Osteocyte (in vitro differentiated cells): ENCODE data around the gene VSIG2. TPM values are rescaled to one million over a fixed set of nuclear protein-coding genes. Genes with fewer than 3 reads are reported as not detected.
A peak's percentile ranks its signal among the peaks of the same experiment; 100 is the strongest.

Source experiments
- DNase-seq: peaks from one replicate; pipeline ENCODE4 v3.0.0; 2021; ENCODE audit warnings: mixed read lengths; ENCODE audit not compliant: unreplicated experiment; ENCODE audit errors: extremely low spot score
- H3K27ac Mint-ChIP-seq: one replicate; pipeline ENCODE4 v1.8.0; 2021; ENCODE audit warnings: mild to moderate bottlenecking, mixed read lengths; ENCODE audit not compliant: unreplicated experiment
- H3K27me3 Mint-ChIP-seq: one replicate; pipeline ENCODE4 v1.8.0; 2021; ENCODE audit warnings: mixed read lengths; ENCODE audit not compliant: unreplicated experiment
- H3K36me3 Mint-ChIP-seq: one replicate; pipeline ENCODE4 v1.8.0; 2021; ENCODE audit warnings: mixed read lengths; ENCODE audit not compliant: unreplicated experiment
- H3K4me1 Mint-ChIP-seq: one replicate; pipeline ENCODE4 v1.8.0; 2021; ENCODE audit warnings: mixed read lengths; ENCODE audit not compliant: unreplicated experiment
- H3K4me3 Mint-ChIP-seq: one replicate; pipeline ENCODE4 v1.8.0; 2021; ENCODE audit warnings: mild to moderate bottlenecking, moderate library complexity, mixed read lengths; ENCODE audit not compliant: unreplicated experiment
- H3K9me3 Mint-ChIP-seq: one replicate; pipeline ENCODE4 v1.8.0; 2021; ENCODE audit warnings: mixed read lengths; ENCODE audit not compliant: unreplicated experiment
- CTCF ChIP-seq: fragments of 200-600 bp; sonication (generic); IDR thresholded peaks from 2 replicates; pipeline ENCODE4 v1.5.0; 2021; ENCODE audit warnings: antibody characterized with exemption, mild to moderate bottlenecking, moderate library complexity
- total RNA-seq: library from RNA; stranded (reverse); gene quantifications from 2 replicates; pipeline ENCODE4 v1.2.1, GENCODE V29; 2021

The VSIG2 gene
- total RNA-seq, 1 donor from 2014 or later: 0.30 TPM

GRCh38 chr11:124752471-124753102 lies 532 bp upstream of the VSIG2 start:
- Mint-ChIP-seq H3K4me3 (no peak overlapping the region), H3K36me3 (no peaks in the 10 kb centered on the region), H3K27ac (no peak overlapping the region), H3K27me3 (peaks cover 18% of the 10 kb centered on the region), H3K4me1 (peaks cover 7% of the 10 kb centered on the region), H3K9me3 (no peaks in the 10 kb centered on the region)
- no peak for TF ChIP-seq CTCF
- peak; percentile 42 for DNase-seq

- DNase-seq: no peak
- Mint-ChIP-seq H3K9me3 (no peaks in the 10 kb centered on the region), H3K27me3 (peaks cover 19% of the 10 kb centered on the region), H3K27ac (no peak overlapping the region), H3K4me1 (peaks cover 12% of the 10 kb centered on the region), H3K4me3 (no peak overlapping the region), H3K36me3 (no peaks in the 10 kb centered on the region)
- TF ChIP-seq CTCF: no peak
Observed at GRCh38 chr11:124751391-124751740, 689 bp downstream of the VSIG2 start.

GRCh38 chr11:124749912-124750311 lies 2.1 kb downstream of the VSIG2 start:
- DNase-seq: no peak
- no peak for TF ChIP-seq CTCF
- Mint-ChIP-seq H3K27me3 (peaks cover 24% of the 10 kb centered on the region), H3K9me3 (no peaks in the 10 kb centered on the region), H3K36me3 (no peaks in the 10 kb centered on the region), H3K27ac (no peak overlapping the region), H3K4me1 (peaks cover 15% of the 10 kb centered on the region), H3K4me3 (no peak overlapping the region)

- peaks cover 9% of the 10 kb centered on the region for H3K4me1 Mint-ChIP-seq
- peaks cover 26% of the 10 kb centered on the region for H3K27me3 Mint-ChIP-seq
- no peak for TF ChIP-seq CTCF
- no peak overlapping the region for H3K27ac Mint-ChIP-seq
- no peak for DNase-seq
- no peaks in the 10 kb centered on the region for H3K36me3 Mint-ChIP-seq
- no peaks in the 10 kb centered on the region for H3K9me3 Mint-ChIP-seq
- H3K4me3 Mint-ChIP-seq: no peak overlapping the region
Observed at GRCh38 chr11:124748481-124749343, 3.3 kb downstream of the VSIG2 start.

- Mint-ChIP-seq H3K4me3 (no peak overlapping the region), H3K9me3 (no peaks in the 10 kb centered on the region), H3K27ac (no peak overlapping the region), H3K36me3 (no peaks in the 10 kb centered on the region), H3K27me3 (peaks cover 29% of the 10 kb centered on the region), H3K4me1 (peaks cover 9% of the 10 kb centered on the region)
- DNase-seq: no peak
- TF ChIP-seq CTCF: no peak
Observed at GRCh38 chr11:124748100-124748418, 4.0 kb downstream of the VSIG2 start.
